Stimulated activated naive CD8-positive, alpha-beta T cell treated with anti-CD3 and anti-CD28 coated beads, Interleukin-15, amount 100 ng/mL, for 72 hours (primary cell): ENCODE results near the gene HOXB8.

ENCODE experiments used
- ATAC-seq: fragments of 150-1000 bp; cut with Tn5 transposase; 2 replicates; pipeline ENCODE4 v1.10.0; 2021; ENCODE audit warnings: mild to moderate bottlenecking, moderate library complexity
- DNase-seq, 2 donors: peaks; one replicate each; pipeline ENCODE4 v3.0.0; 2021 to 2022
- H3K27ac Mint-ChIP-seq, 2 donors: one replicate each; pipeline ENCODE4 v1.8.0; 2022; ENCODE audit warnings: mild to moderate bottlenecking in 2 of 2, mixed read lengths in 2 of 2, moderate library complexity in 2 of 2
- H3K27me3 Mint-ChIP-seq: one replicate; pipeline ENCODE4 v1.8.0; 2022; ENCODE audit warnings: mixed read lengths
- H3K4me1 Mint-ChIP-seq: one replicate; pipeline ENCODE4 v1.8.0; 2022; ENCODE audit warnings: mild to moderate bottlenecking, mixed read lengths
- H3K4me3 Mint-ChIP-seq, 2 donors: one replicate each; pipeline ENCODE4 v1.8.0; 2022; ENCODE audit warnings: mild to moderate bottlenecking in 2 of 2, mixed read lengths in 2 of 2, moderate library complexity in 1 of 2
- H3K9me3 Mint-ChIP-seq, 2 donors: one replicate each; pipeline ENCODE4 v1.8.0; 2022; ENCODE audit warnings: mixed read lengths in 2 of 2

Gene HOXB8

DNA sequence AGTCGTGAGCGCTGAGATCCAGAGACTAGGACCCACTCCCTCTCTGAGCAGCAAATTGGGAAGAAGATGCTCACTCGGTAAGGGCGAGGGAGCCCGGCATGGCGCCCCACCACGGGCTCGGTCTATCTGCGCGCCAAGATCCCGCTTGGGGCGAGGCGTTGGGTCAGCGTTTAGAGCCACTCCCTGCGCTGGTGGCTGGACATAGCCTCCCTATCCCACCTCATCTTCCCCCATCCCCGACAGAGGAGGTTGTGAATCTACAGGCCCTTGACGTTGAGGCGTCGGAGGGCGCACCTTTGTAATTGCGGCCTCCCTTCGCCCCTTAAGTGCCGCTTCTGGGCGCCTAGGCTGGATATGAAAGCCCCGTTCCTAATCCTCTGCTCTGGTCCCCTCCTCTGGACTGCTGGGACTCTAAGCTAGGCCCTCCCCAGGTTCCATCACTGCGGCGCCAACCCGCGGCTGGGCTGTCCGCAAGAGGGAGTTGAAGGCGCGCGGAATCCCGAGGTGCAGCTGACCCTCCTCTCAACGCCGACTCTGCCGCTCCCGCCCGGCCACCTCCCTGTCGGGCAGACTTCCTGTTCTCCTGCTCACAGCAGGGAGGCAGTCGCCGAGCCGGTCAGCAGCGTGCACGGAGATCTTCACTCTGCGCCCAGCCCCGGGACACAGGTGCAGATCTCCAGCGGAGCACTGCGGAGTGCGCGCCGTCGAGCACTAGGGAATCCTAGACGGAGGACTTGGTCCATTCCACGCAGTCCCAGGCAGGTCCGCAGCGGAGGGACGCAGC is 27.2 kb upstream of the HOXB8 start:
- ATAC-seq: no peak
- H3K4me3 Mint-ChIP-seq: peak overlapping the region in 1 of 2 donors; percentile 41
- no peak for DNase-seq

DNA sequence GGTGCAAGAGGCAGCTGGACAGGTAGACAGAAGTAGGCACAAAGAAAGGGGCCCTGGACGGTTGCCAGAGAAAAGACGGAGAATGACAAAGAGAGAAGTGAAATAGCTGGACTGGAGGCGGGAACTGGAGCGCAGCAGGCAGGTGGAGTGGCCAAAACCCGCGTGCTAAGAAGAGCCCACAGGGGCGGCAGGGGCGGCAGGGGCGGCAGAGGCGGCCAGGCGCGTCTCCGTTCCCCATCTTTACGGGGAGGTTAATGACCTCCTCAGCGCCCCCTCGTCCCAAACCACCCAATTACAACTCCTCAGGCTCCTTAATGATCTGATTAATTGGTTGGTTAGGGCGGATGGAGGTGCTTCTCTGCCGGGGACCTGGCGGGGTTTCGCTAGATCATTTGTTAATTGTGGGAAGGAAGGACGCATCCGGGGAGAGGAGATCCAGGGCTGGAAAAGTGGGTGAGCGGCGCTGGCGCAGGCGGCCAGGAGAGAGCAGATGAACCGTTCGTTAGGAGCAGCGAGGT is 26.5 kb upstream of the HOXB8 start:
- no peak for DNase-seq
- Mint-ChIP-seq H3K9me3 (no peaks in the 10 kb centered on the region), H3K27ac (no peak overlapping the region), H3K4me1 (peaks cover 34% of the 10 kb centered on the region), H3K4me3 (peak overlapping the region; percentile 13 to 24), H3K27me3 (peaks cover 100% of the 10 kb centered on the region)
- ATAC-seq: no peak

More for the DNA sequence above, 27.2 kb upstream of the HOXB8 start:
- Mint-ChIP-seq H3K27ac (no peak overlapping the region), H3K4me1 (peaks cover 36% of the 10 kb centered on the region), H3K9me3 (no peaks in the 10 kb centered on the region), H3K27me3 (peaks cover 100% of the 10 kb centered on the region)

DNA sequence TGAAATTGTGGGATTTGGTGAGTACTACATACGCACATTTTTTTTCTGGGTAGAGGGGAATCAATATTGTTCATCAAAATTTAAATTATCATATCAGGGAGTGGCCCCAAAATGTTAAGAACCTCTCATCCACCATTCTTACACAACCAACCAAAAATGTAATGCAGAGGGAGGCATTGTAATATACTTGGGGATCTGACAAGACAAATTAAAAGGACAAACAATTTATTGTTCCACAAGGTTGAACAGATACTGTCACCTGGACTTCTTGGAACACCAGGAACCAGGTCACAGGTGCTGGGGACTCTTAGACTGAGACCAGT is 25.7 kb upstream of the HOXB8 start:
- ATAC-seq (no peak), DNase-seq (no peak)
- H3K9me3 Mint-ChIP-seq: no peaks in the 10 kb centered on the region
- H3K27ac Mint-ChIP-seq: no peak overlapping the region
- H3K4me3 Mint-ChIP-seq: no peak overlapping the region
- H3K27me3 Mint-ChIP-seq: peaks cover 100% of the 10 kb centered on the region
- peaks cover 33% of the 10 kb centered on the region for H3K4me1 Mint-ChIP-seq

DNA sequence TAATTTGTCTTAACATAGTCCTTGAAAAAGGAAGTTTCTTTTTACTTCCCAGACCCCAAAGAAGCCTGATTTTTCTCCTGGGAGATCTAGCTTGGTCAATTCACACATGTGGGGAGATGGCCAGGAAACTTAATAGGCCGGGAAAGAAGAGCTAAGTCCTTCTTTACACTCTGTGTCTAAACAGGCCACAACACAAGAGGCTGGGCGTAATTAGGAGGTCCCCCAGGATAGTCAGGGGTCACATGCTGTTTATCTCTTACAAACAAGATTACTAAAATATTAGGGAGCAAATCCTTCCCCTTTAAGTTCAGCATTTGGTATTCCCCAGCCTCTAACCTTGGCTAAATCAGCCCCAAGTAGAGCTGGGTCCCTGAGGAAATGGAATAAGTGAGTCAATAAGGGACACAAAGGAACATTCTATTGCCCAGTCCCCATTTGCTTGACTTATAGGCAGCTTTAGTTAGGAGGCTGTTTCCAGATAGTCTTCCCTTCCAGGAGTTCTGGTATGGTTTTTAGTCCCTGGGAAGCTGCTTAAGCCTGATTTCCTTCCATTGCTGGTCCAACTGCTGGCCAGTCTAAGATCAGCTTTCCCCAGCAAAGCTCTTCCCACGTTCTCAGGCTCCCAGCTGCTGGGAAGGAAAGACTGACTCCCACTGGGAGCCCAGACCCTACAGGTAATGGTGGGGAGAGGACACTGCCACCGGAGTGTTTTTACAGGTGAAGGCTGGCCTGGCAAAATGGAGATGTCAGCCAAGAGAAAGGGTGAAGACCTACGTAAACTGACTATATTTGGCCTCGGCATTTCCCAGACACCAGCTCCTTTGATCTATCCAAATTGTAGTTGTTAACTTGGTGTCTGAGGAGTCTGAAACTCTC is 25.1 kb upstream of the HOXB8 start:
- ATAC-seq (no peak), DNase-seq (no peak)
- Mint-ChIP-seq H3K4me1 (peaks cover 31% of the 10 kb centered on the region), H3K27ac (no peak overlapping the region), H3K4me3 (no peak overlapping the region), H3K9me3 (no peaks in the 10 kb centered on the region), H3K27me3 (peaks cover 100% of the 10 kb centered on the region)

DNA sequence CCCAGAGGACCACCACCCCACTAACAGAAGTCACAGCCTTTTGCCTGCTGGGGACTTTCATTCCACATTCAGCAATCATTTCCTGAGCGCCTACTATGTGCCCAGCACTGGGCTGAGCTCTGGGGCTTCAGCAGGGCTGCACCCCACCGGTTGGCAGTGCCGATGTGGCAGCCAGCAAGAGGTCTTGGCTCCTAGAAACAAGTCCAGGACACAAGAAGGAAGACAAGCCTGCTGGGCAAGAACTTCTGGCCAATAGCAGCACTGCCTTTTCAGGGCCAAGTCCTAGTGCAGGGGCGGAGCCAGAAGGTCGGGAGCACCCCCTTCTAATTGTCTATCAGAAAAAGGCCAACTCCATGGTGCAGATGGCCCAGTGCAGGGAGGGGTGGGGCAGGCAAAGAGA is 24.0 kb upstream of the HOXB8 start:
- Mint-ChIP-seq H3K27ac (no peak overlapping the region), H3K27me3 (peaks cover 100% of the 10 kb centered on the region), H3K4me1 (peaks cover 40% of the 10 kb centered on the region), H3K4me3 (no peak overlapping the region), H3K9me3 (no peaks in the 10 kb centered on the region)
- ATAC-seq: no peak
- no peak for DNase-seq

DNA sequence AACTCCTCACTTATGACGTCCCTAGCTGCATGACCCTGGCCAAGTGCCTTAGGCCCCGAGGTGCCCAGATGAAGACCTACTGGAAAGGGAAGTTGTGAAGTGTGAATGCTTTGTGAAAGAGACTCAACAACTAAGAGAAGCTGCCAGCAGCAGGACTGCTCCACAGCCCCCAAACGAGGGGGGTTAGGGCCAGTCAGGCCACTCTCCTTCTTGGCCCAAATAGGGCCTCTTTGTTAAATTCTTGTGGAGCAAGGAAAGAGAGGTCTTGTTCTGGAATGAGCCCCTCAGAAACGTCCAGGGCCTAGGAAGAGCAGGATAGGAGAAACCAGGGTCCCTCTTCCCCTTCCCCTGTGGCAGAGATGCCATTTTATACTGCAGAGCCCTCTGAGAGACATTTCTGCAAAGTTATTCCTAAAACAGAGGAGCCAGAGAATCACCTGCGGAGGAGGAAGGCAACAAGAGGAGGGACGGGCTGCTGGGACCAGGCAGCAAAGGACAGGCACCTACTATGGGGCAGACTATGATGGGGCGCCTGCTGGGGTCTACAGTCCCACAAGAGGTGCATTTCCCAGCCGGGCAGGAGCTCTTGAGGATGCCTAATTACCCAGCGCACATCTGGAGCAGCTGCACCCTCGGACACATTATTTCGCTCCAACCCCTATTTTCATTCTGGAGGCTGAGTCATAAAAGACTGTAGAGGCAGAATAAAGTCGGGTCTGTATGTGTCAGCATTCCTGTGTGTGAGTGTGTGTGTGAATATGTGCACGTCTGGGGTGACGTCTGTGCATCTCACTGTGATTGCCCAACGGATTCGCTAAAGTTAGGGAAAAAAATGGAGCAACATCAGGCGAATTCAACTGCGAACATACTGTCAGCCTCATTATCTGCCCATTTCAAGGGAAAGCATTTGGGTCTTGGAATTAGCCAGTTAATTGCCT is 22.5 kb upstream of the HOXB8 start:
- no peak overlapping the region for H3K27ac Mint-ChIP-seq
- no peak for ATAC-seq
- no peak overlapping the region for H3K4me3 Mint-ChIP-seq
- H3K4me1 Mint-ChIP-seq: peaks cover 45% of the 10 kb centered on the region
- H3K9me3 Mint-ChIP-seq: no peaks in the 10 kb centered on the region
- DNase-seq: peak in 1 of 2 donors; percentile 1
- peaks cover 100% of the 10 kb centered on the region for H3K27me3 Mint-ChIP-seq

DNA sequence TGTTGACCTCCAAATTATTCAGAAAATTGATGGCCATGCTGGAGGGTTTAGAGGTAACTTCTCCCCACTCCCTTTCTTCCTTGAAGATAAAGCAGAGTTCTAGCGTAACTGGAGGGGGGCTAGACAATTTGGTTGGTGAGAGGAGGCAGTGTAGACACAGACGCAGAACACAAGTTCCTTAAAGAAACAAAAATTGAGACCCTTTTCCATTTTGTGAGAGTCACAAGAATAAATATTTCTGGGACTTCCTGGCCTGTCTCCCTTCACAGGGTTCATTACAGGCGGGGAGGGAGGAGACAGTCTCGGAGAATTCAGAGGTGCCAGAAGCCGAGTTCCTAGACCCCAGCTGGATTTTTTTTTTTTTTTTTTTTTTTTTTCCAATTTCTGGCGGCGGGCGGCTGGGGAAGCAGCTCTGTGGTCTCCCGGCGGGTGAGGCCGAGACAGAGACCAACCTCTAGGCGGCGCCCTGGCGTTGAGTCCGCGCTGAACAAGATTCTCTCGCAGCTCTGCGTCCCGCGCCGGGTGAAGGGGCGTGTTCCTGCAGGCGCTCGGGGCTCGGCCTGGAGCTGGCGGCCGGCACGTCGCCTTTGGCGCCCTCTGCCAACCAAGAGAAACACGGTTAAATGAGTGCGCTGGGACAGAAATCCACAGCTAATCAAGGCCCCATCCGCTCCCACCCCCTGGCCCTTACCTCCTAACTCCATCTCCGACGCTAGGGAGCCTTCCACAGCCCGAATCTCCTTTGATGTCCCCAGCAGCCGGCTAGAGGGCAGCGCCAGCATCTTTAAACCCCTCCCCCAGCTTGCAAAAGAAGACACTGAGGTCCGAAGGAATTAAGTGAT is 21.3 kb upstream of the HOXB8 start:
- ATAC-seq (peak; percentile 89), DNase-seq (peak; percentile 79 to 82)
- Mint-ChIP-seq H3K4me1 (peaks cover 37% of the 10 kb centered on the region), H3K4me3 (peak overlapping the region in 1 of 2 donors; percentile 62), H3K27me3 (peaks cover 100% of the 10 kb centered on the region), H3K9me3 (no peaks in the 10 kb centered on the region), H3K27ac (no peak overlapping the region)

DNA sequence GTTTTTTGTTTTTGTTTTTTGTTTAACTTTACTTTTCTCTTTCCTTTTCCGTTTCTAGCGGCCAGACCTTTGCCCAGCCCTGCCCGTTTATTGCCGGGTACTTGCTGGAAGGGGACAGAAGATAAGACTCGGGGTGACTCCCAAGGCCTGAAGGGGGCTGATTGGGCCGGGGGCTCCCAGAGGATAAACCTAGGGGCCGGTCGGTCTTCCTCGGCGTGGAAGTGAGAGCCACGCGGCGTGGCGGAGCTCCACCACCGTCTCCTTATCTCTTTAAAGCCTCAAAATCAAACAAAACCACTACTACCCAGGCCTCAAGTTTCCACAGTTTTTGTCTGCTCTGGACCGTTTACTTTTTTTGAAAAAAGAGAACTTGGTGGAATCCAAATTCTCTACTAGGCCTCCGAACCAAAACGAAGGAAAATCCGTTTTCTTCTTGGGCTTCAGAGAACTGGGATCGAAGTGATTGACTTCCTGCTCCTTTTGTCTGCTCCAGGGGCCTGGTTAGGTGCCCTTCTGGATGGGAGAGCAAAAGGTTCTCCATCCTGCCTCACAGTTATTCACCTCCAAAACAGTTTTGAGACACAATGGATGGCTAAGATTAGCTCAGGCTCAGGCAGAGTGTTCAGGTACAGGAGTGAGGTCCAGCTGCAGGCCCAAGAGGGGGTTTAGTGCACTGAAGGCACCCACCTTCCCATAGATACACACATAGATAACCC is 19.6 kb upstream of the HOXB8 start:
- Mint-ChIP-seq H3K9me3 (no peaks in the 10 kb centered on the region), H3K27me3 (peaks cover 100% of the 10 kb centered on the region), H3K4me3 (peak overlapping the region; percentile 70 to 76), H3K27ac (no peak overlapping the region), H3K4me1 (peaks cover 33% of the 10 kb centered on the region)
- DNase-seq (no peak), ATAC-seq (no peak)

DNA sequence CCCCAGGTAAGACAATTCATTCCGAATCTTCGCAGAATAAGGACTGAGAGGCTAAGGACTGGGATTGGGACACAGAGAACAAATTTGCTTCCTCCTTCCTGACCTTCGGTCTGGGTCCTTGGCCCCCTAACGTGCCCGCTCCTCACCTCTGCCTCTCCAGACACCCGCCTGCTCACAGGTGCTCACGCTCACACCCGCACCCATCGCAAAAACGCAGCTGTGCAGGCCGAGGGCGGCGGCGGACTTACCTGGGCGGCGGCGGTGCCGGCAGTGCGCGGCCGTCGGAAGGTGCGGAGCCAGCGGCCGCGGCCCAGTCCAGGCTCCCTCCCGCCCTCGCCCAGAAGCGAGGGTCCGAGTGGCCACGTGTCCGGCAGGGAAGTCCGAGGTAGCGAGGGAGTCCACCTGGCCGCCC is 18.2 kb upstream of the HOXB8 start:
- Mint-ChIP-seq H3K27me3 (peaks cover 100% of the 10 kb centered on the region), H3K4me3 (peak overlapping the region; percentile 17 to 76), H3K27ac (no peak overlapping the region), H3K4me1 (peaks cover 34% of the 10 kb centered on the region), H3K9me3 (no peaks in the 10 kb centered on the region)
- DNase-seq (no peak), ATAC-seq (no peak)

DNA sequence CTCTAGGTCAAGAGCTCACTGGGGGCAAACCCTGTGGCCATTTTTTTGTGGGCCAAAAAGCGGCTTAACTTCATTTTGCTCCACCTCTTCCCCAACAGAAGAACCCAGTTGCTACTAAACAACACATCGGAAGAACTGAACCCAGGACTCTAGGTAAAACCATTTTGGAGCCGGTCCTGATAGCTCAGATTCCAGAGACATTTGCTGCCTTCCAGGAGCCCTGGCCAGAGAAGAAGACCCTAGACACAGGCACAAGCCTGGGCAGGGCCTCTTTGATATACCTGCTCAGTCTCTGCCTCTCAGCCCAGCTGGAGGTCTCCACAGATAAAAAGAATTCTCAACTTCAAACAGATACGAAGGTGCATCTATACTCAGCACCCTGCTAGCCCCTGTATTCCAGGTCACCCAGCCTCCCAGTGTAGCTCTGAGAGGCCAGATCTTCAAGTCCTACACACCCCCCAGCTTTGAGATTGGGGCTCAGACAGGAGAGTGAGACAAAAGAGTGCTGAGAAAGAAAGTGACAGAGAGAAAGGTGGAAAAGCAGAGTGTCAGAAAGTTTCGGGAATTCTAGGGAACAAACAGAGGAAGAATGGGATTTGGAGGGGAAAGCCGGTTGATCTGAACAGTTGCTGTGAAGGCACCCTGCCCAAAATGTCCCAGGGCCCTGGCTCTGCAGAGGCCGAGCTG is 17.6 kb upstream of the HOXB8 start:
- Mint-ChIP-seq H3K4me3 (peak overlapping the region; percentile 3 to 17), H3K27ac (no peak overlapping the region), H3K4me1 (peaks cover 38% of the 10 kb centered on the region), H3K27me3 (peaks cover 100% of the 10 kb centered on the region), H3K9me3 (no peaks in the 10 kb centered on the region)
- ATAC-seq (no peak), DNase-seq (no peak)

DNA sequence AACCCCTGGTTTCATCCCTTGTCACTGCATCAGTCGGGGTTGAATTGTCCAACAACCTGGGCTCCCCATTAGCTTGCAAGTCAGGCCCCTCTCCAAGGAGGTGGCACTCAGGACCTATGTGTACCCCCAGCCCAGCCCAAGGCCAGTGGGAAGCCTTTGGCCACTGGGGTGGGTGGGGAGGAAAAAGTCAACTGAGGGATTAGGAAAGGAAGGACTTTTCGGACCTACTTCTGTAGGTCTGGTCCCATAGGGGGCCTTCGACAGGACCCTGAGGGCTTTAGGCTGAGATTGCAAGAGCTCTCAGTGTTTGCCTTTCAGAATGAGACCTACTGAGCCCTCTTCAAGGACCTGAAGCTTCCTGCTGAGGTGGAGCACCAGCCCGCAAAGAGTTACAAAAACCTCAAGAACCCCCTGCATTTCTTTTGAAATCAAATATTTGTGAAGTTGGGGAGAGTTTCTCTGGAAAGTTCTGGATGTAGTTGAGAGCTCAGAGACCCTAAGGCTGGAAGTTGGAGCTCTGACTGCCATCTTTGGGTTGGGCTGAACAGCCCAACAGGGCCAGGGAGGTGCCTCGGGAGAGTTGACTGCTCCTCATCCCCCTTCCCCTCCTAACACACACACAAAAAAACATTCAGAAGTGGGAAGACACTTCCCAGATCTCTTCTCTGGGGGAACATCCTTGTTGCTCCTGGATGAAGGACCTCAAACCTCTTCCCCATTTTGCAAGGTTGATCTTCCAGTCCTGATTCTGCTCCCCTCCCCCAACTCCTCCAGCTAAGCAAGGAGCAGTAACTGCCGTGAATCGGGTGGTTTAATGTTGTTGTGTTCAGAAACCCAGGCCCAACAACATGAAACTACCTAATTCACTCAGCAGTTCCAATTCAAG is 16.8 kb upstream of the HOXB8 start:
- Mint-ChIP-seq H3K27me3 (peaks cover 100% of the 10 kb centered on the region), H3K4me3 (no peak overlapping the region), H3K27ac (no peak overlapping the region), H3K4me1 (peaks cover 39% of the 10 kb centered on the region), H3K9me3 (no peaks in the 10 kb centered on the region)
- ATAC-seq: no peak
- no peak for DNase-seq

DNA sequence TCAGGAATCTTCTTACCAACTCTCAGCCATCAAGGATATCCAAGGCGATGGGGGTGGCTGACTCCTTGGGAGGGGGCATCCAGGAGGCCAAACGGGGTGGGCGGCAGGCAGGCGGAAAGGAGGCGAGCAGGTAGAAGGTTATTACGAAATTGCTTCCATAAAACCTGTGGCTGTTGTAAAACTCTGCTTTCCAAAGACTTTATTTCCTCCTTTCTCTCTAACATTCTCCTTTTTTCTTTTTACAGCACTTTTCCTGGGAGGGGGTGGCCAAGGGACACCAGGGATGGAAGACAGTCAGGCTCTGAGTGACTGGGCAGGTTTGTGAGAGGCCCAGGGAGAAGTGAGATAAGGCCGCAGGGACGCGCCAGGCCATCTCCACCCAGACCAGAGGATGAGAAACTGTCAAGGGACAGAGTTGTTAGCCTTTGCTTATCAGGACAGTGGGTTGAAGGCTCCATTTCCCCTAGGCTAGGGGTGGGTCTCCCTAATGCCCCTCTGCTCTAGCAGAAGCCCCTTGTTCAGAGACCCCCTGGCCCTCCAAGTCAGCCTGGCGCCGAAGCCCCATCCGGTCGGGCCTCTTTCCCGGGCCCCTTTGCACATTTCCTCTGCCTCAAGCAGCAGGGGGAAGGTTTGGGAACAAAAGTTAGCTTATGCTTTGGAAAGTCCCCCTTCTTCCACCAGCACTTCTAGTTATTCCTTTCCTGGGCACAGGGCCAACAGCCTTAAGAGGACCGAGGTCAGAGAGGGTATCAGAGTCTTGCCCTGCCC is 16.0 kb upstream of the HOXB8 start:
- DNase-seq (no peak), ATAC-seq (no peak)
- no peak overlapping the region for H3K4me3 Mint-ChIP-seq
- H3K4me1 Mint-ChIP-seq: peaks cover 38% of the 10 kb centered on the region
- H3K27ac Mint-ChIP-seq: no peak overlapping the region
- peaks cover 99% of the 10 kb centered on the region for H3K27me3 Mint-ChIP-seq
- no peaks in the 10 kb centered on the region for H3K9me3 Mint-ChIP-seq
